Fibroblast of the aortic adventitia (primary cell): Measurements from ENCODE around the gene RNF115. TPM values are rescaled to one million over a fixed set of nuclear protein-coding genes. Genes with fewer than 3 reads are reported as not detected.
"Not testable (repeated sequence)": the region's sequence is repeated elsewhere in the genome, so short reads cannot be mapped to it uniquely, and the experiment has no call there.

Experiments
- DNase-seq: peaks from one replicate; pipeline ENCODE4 v3.0.0-alpha.2; 2010; ENCODE audit warnings: low read depth
- H3K4me3 ChIP-seq: 2 replicates; pipeline ENCODE4 v1.5.1; 2011; ENCODE audit warnings: low read depth, mild to moderate bottlenecking, control low read depth, low read length, moderate library complexity
- CTCF ChIP-seq: IDR thresholded peaks from 2 replicates; pipeline ENCODE4 v1.5.1; 2011; ENCODE audit warnings: mild to moderate bottlenecking, low read length, control low read depth, inconsistent platforms; ENCODE audit not compliant: insufficient read depth
- total RNA-seq: library from RNA; depleted of rRNA; stranded (reverse); fragments of >200 nt; gene quantifications from 2 replicates; pipeline ENCODE4 v1.2.3, GENCODE V29; 2012; ENCODE audit warnings: low replicate concordance

RNF115 gene
- total RNA-seq, 1 donor: 33.5 TPM

- DNase-seq: no peak
- no peak for TF ChIP-seq CTCF
- H3K4me3 ChIP-seq: no peak overlapping the region
Measured at GRCh38 chr1:145826030-145826429, 2.1 kb upstream of the RNF115 start.

GRCh38 chr1:145824499-145824842 lies 576 bp upstream of the RNF115 start:
- peak overlapping the region; percentile 99 for H3K4me3 ChIP-seq
- DNase-seq: no peak
- TF ChIP-seq CTCF: no peak

- not testable (repeated sequence) for DNase-seq
- peak overlapping the region; percentile 52 for H3K4me3 ChIP-seq
Measured at GRCh38 chr1:145822779-145823331, 1.0 kb downstream of the RNF115 start.

- DNase-seq: peak; percentile 68
- H3K4me3 ChIP-seq: not testable (repeated sequence)
Measured at GRCh38 chr1:145818095-145818494, 5.8 kb downstream of the RNF115 start.

- not testable (repeated sequence) for H3K4me3 ChIP-seq, DNase-seq
Measured at GRCh38 chr1:145812977-145813810, 10.7 kb downstream of the RNF115 start.

GRCh38 chr1:145806844-145807243 lies 17.1 kb downstream of the RNF115 start:
- no peak overlapping the region for H3K4me3 ChIP-seq
- TF ChIP-seq CTCF: no peak
- no peak for DNase-seq

GRCh38 chr1:145806408-145806807 lies 17.5 kb downstream of the RNF115 start:
- no peak for TF ChIP-seq CTCF
- H3K4me3 ChIP-seq: no peak overlapping the region
- no peak for DNase-seq

GRCh38 chr1:145805057-145805456 lies 18.8 kb downstream of the RNF115 start:
- no peak for TF ChIP-seq CTCF
- no peak for DNase-seq

More at GRCh38 chr1:145805057-145805456, 18.8 kb downstream of the RNF115 start:
- no peak overlapping the region for H3K4me3 ChIP-seq
